Endothelial cell of umbilical vein (primary cell): Measurements from ENCODE around the gene C1orf174.

Experiments
- EZH2 ChIP-seq: IDR thresholded peaks from 2 replicates; pipeline ENCODE4 v1.6.1; 2012; ENCODE audit warnings: borderline replicate concordance, low read depth, mild to moderate bottlenecking, moderate library complexity, low read length, inconsistent platforms; ENCODE audit not compliant: severe bottlenecking
- GATA2 ChIP-seq: IDR thresholded peaks from 2 replicates; pipeline ENCODE4 v1.7.0; 2011; ENCODE audit warnings: low read depth, mild to moderate bottlenecking, moderate library complexity, mixed read lengths, low read length; ENCODE audit not compliant: insufficient read length, insufficient read depth
- POLR2A ChIP-seq: IDR thresholded peaks from 2 replicates; pipeline ENCODE4 v1.6.1; 2012; ENCODE audit warnings: low read depth, mild to moderate bottlenecking, control low read depth, low read length
- POLR2AphosphoS5 ChIP-seq: IDR thresholded peaks from 2 replicates; pipeline ENCODE4 v1.6.1; 2012; ENCODE audit warnings: low read depth, mild to moderate bottlenecking, control low read depth, low read length, moderate library complexity; ENCODE audit not compliant: insufficient read depth
- TF ChIP-seq, protein P1 (sequence below), 2 donors: IDR thresholded peaks; 1 replicate in 1 of 2; 2 replicates in 1 of 2; pipeline ENCODE4 v1.5.1; 2011; ENCODE audit warnings: low read length in 2 of 2, mild to moderate bottlenecking in 2 of 2, moderate library complexity in 2 of 2, control low read depth in 1 of 2, inconsistent platforms in 1 of 2, low read depth in 1 of 2; ENCODE audit not compliant: insufficient read depth in 1 of 2; ENCODE audit errors: extremely low read depth in 1 of 2
- TF ChIP-seq, protein P2 (sequence below): IDR thresholded peaks from 2 replicates; pipeline ENCODE4 v1.6.1; 2011; ENCODE audit not compliant: insufficient read depth, insufficient read length

DNA sequence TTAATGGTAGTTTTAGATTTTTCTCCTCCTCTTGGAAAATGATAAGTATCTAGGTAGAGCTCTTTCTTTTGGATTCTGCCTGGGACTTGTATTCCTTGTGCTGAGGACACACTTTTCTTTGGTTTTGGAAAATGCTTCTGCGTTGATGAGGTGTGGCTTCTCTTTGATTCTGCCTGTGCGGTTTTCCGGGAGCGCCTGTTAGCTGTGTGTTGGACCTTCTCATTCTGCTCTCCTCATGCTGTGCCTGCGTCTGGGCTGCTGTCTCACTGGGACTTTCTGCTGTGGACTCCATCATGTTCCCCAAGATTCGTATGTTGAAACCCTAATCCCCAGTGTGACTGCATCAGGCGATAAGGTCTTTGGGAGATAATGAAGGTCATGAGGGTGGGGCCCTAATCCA lies 21.0 kb downstream of the C1orf174 start:
- TF ChIP-seq, protein P1, sequence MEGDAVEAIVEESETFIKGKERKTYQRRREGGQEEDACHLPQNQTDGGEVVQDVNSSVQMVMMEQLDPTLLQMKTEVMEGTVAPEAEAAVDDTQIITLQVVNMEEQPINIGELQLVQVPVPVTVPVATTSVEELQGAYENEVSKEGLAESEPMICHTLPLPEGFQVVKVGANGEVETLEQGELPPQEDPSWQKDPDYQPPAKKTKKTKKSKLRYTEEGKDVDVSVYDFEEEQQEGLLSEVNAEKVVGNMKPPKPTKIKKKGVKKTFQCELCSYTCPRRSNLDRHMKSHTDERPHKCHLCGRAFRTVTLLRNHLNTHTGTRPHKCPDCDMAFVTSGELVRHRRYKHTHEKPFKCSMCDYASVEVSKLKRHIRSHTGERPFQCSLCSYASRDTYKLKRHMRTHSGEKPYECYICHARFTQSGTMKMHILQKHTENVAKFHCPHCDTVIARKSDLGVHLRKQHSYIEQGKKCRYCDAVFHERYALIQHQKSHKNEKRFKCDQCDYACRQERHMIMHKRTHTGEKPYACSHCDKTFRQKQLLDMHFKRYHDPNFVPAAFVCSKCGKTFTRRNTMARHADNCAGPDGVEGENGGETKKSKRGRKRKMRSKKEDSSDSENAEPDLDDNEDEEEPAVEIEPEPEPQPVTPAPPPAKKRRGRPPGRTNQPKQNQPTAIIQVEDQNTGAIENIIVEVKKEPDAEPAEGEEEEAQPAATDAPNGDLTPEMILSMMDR (IDR thresholded peaks at IDR 0.05; ENCODE audit: extremely low read depth in 1 of 2, insufficient read depth in 1 of 2, low read depth in 1 of 2, low read length in 2 of 2) = no peak
- TF ChIP-seq POLR2AphosphoS5 (no peak), POLR2A (no peak), GATA2 (no peak), EZH2 (no peak)
- TF ChIP-seq, protein P2, sequence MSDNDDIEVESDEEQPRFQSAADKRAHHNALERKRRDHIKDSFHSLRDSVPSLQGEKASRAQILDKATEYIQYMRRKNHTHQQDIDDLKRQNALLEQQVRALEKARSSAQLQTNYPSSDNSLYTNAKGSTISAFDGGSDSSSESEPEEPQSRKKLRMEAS = no peak
